Right lobe of liver (tissue), 4 donors: ENCODE measurements around the gene XPR1.

Source experiments
- POLR2A ChIP-seq: fragments of 450-650 bp; IDR thresholded peaks from one replicate; pipeline ENCODE4 v1.6.1; 2017; ENCODE audit warnings: antibody characterized with exemption, mild to moderate bottlenecking
- TF ChIP-seq, protein P1 (sequence below), 4 donors: fragments of 200-600 bp in 3 of 4; fragments of 450-650 bp in 1 of 4; IDR thresholded peaks; one replicate each; pipeline versions ENCODE4 v1.5.1 to v1.8.0; 2016 to 2022; ENCODE audit warnings: antibody characterized with exemption in 4 of 4, mild to moderate bottlenecking in 2 of 4
- donor health status: DM: no; HTN: no; CAD: no.
- donor health status: DM: no; HTN: no; CAD: no.
- donor health status: DM: no; HTN: yes; CAD: no.

DNA sequence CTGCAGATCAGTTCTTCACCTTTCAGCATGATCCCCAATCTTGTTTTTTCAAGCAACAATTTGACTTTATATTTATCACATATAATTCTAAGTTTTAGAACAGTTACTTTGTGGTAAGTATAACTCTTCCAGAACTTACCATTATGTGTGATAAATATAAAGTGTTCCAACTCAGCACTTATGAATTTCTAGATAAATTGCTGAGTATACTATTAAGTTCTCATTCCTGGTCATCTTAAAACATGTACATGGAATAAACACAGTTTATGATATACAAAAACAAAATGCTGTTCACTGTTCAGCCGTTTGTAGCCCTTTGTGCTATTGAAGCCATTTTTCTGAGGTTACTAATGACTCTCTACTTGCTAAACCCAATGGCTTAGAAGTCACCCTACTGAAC is 5.1 kb upstream of the XPR1 start:
- TF ChIP-seq, protein P1, sequence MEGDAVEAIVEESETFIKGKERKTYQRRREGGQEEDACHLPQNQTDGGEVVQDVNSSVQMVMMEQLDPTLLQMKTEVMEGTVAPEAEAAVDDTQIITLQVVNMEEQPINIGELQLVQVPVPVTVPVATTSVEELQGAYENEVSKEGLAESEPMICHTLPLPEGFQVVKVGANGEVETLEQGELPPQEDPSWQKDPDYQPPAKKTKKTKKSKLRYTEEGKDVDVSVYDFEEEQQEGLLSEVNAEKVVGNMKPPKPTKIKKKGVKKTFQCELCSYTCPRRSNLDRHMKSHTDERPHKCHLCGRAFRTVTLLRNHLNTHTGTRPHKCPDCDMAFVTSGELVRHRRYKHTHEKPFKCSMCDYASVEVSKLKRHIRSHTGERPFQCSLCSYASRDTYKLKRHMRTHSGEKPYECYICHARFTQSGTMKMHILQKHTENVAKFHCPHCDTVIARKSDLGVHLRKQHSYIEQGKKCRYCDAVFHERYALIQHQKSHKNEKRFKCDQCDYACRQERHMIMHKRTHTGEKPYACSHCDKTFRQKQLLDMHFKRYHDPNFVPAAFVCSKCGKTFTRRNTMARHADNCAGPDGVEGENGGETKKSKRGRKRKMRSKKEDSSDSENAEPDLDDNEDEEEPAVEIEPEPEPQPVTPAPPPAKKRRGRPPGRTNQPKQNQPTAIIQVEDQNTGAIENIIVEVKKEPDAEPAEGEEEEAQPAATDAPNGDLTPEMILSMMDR (IDR thresholded peaks at IDR 0.05): no peak
- TF ChIP-seq POLR2A: no peak
